ENCODE results near the gene EVL. TPM values are rescaled to one million over a fixed set of nuclear protein-coding genes. Genes with fewer than 3 reads are reported as not detected.

Gene EVL
- total and polyA plus RNA-seq, 2 donors (not counting 3 experiments of a cell fraction or from before 2014, with no cell fraction given): 34.6 to 62.5 TPM

GRCh38 chr14:100060760-100061159 lies 4.5 kb upstream of the EVL start:
- no peaks in the 10 kb centered on the region for H3K27me3 ChIP-seq (ENCODE audit: control insufficient read depth in 2 of 2, insufficient read depth in 2 of 2, low read length in 2 of 2)
- no TSS peak for BruUV-seq (replicated peaks)
- no peaks in the 10 kb centered on the region for H3K79me2 ChIP-seq (ENCODE audit: control insufficient read depth, insufficient read depth, low read length)
- H3K9ac ChIP-seq (replicated peaks; ENCODE audit: extremely low read depth, insufficient read depth, low read length): no peak overlapping the region
- CTCF ChIA-PET: interaction anchor here (1.6 kb wide), 1 partner anchor 8 kb away, joined by 5 read pairs; no protein-coding TSS in a partner anchor
- FAIRE-seq (no peak), DNase-seq (ENCODE audit: low read depth, low spot score) (no peak)
- intact Hi-C loops (cut with micrococcal nuclease) (no loop called here), dilution Hi-C loops (cut with MboI; ENCODE audit: extremely low pct_ligation_motif_present, low sequenced_read_pairs) (no loop called here)
- no peaks in the 10 kb centered on the region for H4K20me1 ChIP-seq (replicated peaks; ENCODE audit: control insufficient read depth, extremely low read depth, insufficient read depth, low read length)
- H3K4me3 ChIP-seq (replicated peaks in 1 of 3; ENCODE audit: insufficient read depth in 1 of 3, low read depth in 1 of 3, low read length in 3 of 3): no peak overlapping the region
- H3K27ac ChIP-seq (ENCODE audit: insufficient read depth, low read depth, low read length): no peak overlapping the region
- H3K4me2 ChIP-seq (ENCODE audit: insufficient read depth, low read length): no peak overlapping the region
- H3K9me1 ChIP-seq (replicated peaks; ENCODE audit: control insufficient read depth, extremely low read depth, insufficient read depth, low read length): no peaks in the 10 kb centered on the region
- H3K36me3 ChIP-seq (ENCODE audit: control insufficient read depth in 2 of 2, extremely low read depth in 1 of 2, insufficient read depth in 2 of 2, low read length in 2 of 2): no peaks in the 10 kb centered on the region
- H3K9me3 ChIP-seq (replicated peaks; ENCODE audit: control insufficient read depth, insufficient read depth, low read length): no peaks in the 10 kb centered on the region
- peaks cover 9% of the 10 kb centered on the region for H3K4me1 ChIP-seq (ENCODE audit: control insufficient read depth, extremely low read depth, insufficient read depth, low read length)
- TF ChIP-seq POLR2A (IDR thresholded peaks at IDR 0.05; ENCODE audit: low read depth, low read length): no peak
- TF ChIP-seq POLR2AphosphoS5 (IDR thresholded peaks at IDR 0.05; ENCODE audit: insufficient read depth, low read depth, low read length): no peak
- no peak for TF ChIP-seq JUN (IDR thresholded peaks at IDR 0.05; ENCODE audit: borderline replicate concordance, insufficient read depth, insufficient read length, low read depth)
- TF ChIP-seq FOS (IDR thresholded peaks at IDR 0.05; ENCODE audit: borderline replicate concordance, insufficient read depth, low read length): no peak
- no peak for TF ChIP-seq MYC (IDR thresholded peaks at IDR 0.05; ENCODE audit: low read depth, low read length)
- no peak for TF ChIP-seq GATA2 (IDR thresholded peaks at IDR 0.05; ENCODE audit: insufficient read depth, insufficient read length, low read depth, low read length)
- no peak for TF ChIP-seq CTCF (IDR thresholded peaks at IDR 0.05; ENCODE audit: extremely low read depth in 1 of 2, insufficient read depth in 1 of 2, low read depth in 1 of 2, low read length in 2 of 2)
- no peak for TF ChIP-seq MAX (IDR thresholded peaks at IDR 0.05; ENCODE audit: insufficient read depth, insufficient read length)
- TF ChIP-seq EZH2 (IDR thresholded peaks at IDR 0.05; ENCODE audit: borderline replicate concordance, low read depth, low read length, severe bottlenecking): no peak
- H2AFZ ChIP-seq (ENCODE audit: low read depth, low read length): no peak overlapping the region
- POLR2A ChIA-PET: no interaction called here

Measured in endothelial cell of umbilical vein (primary cell).